ENCODE measurements around the gene MGLL.

DNA sequence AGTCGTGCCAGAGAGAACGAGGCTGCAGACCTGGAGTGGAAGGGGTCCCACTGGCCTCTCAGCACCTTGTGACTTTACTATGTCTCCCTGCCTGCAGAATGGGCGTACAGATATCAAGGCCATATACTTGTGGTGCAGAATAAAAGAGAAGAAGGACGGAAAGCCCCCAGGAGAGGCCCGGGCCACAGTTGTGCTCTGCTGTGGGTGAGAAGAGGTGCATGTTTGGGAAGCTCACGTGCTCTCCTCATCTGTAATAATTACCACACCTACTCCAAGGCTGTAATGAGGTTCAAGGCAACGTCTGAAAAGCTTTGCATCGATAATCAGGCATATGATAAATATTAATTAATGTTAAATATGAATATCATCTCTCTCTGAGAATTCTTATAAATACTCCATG is 58.0 kb downstream of the MGLL start:
- TF ChIP-seq EZH2 (optimal IDR thresholded peaks at IDR 0.05; ENCODE audit: low read depth, low read length): no peak
- TF ChIP-seq, protein P1, sequence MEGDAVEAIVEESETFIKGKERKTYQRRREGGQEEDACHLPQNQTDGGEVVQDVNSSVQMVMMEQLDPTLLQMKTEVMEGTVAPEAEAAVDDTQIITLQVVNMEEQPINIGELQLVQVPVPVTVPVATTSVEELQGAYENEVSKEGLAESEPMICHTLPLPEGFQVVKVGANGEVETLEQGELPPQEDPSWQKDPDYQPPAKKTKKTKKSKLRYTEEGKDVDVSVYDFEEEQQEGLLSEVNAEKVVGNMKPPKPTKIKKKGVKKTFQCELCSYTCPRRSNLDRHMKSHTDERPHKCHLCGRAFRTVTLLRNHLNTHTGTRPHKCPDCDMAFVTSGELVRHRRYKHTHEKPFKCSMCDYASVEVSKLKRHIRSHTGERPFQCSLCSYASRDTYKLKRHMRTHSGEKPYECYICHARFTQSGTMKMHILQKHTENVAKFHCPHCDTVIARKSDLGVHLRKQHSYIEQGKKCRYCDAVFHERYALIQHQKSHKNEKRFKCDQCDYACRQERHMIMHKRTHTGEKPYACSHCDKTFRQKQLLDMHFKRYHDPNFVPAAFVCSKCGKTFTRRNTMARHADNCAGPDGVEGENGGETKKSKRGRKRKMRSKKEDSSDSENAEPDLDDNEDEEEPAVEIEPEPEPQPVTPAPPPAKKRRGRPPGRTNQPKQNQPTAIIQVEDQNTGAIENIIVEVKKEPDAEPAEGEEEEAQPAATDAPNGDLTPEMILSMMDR (IDR thresholded peaks at IDR 0.05; ENCODE audit: low read length): no peak

Data from MM.1S (cell line).